SU-DHL-6 (cell line): ENCODE data around the gene COL23A1.

ENCODE experiments used
- H2AFZ ChIP-seq: fragments of 200-600 bp; sonication (generic); 2 replicates; pipeline ENCODE4 v1.6.1; 2014; ENCODE audit warnings: low read depth, mild to moderate bottlenecking, moderate library complexity, mixed read lengths, antibody characterized with exemption, low read length; ENCODE audit not compliant: severe bottlenecking
- H3F3A ChIP-seq: fragments of 200-600 bp; shearing (Covaris generic); 2 replicates; pipeline ENCODE4 v1.6.0; 2016; ENCODE audit warnings: antibody characterized with exemption, mild to moderate bottlenecking; ENCODE audit not compliant: insufficient read depth
- H3K27ac ChIP-seq: fragments of 200-600 bp; sonication (generic); 2 replicates; pipeline ENCODE4 v1.5.1; 2016; ENCODE audit warnings: low read depth, mild to moderate bottlenecking, low read length, moderate library complexity, mixed read lengths
- H3K27me3 ChIP-seq: fragments of 200-600 bp; sonication (generic), shearing (Covaris generic); 2 replicates; pipeline ENCODE4 v1.6.0; 2014; ENCODE audit warnings: mild to moderate bottlenecking, low read length
- H3K36me3 ChIP-seq: fragments of 200-600 bp; sonication (generic); 2 replicates; pipeline ENCODE4 v1.6.1; 2014; ENCODE audit warnings: mild to moderate bottlenecking, low read length, mixed read lengths
- H3K4me2 ChIP-seq: fragments of 300-600, 200-600 bp; shearing (Covaris generic), sonication (generic); 2 replicates; pipeline ENCODE4 v1.6.0; 2014; ENCODE audit warnings: low read length, low read depth, mild to moderate bottlenecking; ENCODE audit not compliant: poor library complexity, severe bottlenecking
- H3K4me3 ChIP-seq: fragments of 200-600 bp; sonication (generic); 2 replicates; pipeline ENCODE4 v1.5.1; 2014; ENCODE audit warnings: antibody characterized with exemption, low read length, mild to moderate bottlenecking, mixed read lengths; ENCODE audit not compliant: insufficient read depth, poor library complexity, severe bottlenecking
- H3K79me2 ChIP-seq: fragments of 200-600 bp; sonication (generic); 2 replicates; pipeline ENCODE4 v1.6.1; 2014; ENCODE audit warnings: mild to moderate bottlenecking, low read length, moderate library complexity; ENCODE audit not compliant: insufficient read depth
- H3K9ac ChIP-seq: fragments of 200-600 bp; sonication (generic); 2 replicates; pipeline ENCODE4 v1.7.0; 2014; ENCODE audit warnings: mild to moderate bottlenecking, low read length
- H3K9me2 ChIP-seq: fragments of 200-600 bp; sonication (generic); replicated peaks from 2 replicates; pipeline ENCODE4 v1.6.1; 2014; ENCODE audit warnings: low read length; ENCODE audit not compliant: insufficient read depth
- H3K9me3 ChIP-seq: fragments of 200-600 bp; sonication (generic); 2 replicates; pipeline ENCODE4 v1.6.1; 2014; ENCODE audit warnings: low read length, mixed read lengths; ENCODE audit not compliant: insufficient read depth
- H4K20me1 ChIP-seq: fragments of 200-600 bp; sonication (generic); 2 replicates; pipeline ENCODE4 v1.6.1; 2014; ENCODE audit warnings: low read depth, mild to moderate bottlenecking, antibody characterized with exemption, low read length, moderate library complexity, mixed read lengths
- EZH2phosphoT487 ChIP-seq: fragments of 200-600 bp; sonication (generic), shearing (Covaris generic); conservative IDR thresholded peaks from 2 replicates; pipeline ENCODE4 v1.6.1; 2018; ENCODE audit warnings: mild to moderate bottlenecking, antibody characterized with exemption, low read length, moderate library complexity, mixed read lengths
- TF ChIP-seq, protein P1 (sequence below): fragments of 200-600 bp; sonication (generic); IDR thresholded peaks from one replicate; pipeline ENCODE4 v1.5.1; 2017; ENCODE audit warnings: antibody characterized with exemption, mild to moderate bottlenecking, low read length, moderate library complexity; ENCODE audit not compliant: insufficient read depth, poor library complexity, severe bottlenecking

Gene COL23A1

GRCh38 chr5:178218827-178219226, 371.4 kb downstream of the COL23A1 start:
- H3K9me3 ChIP-seq: no peaks in the 10 kb centered on the region
- no peaks in the 10 kb centered on the region for H3K27me3 ChIP-seq
- H3K4me3 ChIP-seq: no peak overlapping the region
- TF ChIP-seq EZH2phosphoT487: no peak
- TF ChIP-seq, protein P1, sequence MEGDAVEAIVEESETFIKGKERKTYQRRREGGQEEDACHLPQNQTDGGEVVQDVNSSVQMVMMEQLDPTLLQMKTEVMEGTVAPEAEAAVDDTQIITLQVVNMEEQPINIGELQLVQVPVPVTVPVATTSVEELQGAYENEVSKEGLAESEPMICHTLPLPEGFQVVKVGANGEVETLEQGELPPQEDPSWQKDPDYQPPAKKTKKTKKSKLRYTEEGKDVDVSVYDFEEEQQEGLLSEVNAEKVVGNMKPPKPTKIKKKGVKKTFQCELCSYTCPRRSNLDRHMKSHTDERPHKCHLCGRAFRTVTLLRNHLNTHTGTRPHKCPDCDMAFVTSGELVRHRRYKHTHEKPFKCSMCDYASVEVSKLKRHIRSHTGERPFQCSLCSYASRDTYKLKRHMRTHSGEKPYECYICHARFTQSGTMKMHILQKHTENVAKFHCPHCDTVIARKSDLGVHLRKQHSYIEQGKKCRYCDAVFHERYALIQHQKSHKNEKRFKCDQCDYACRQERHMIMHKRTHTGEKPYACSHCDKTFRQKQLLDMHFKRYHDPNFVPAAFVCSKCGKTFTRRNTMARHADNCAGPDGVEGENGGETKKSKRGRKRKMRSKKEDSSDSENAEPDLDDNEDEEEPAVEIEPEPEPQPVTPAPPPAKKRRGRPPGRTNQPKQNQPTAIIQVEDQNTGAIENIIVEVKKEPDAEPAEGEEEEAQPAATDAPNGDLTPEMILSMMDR: no peak
- no peak overlapping the region for H3K4me2 ChIP-seq
- no peaks in the 10 kb centered on the region for H3K9me2 ChIP-seq
- H3F3A ChIP-seq: peaks cover 39% of the 10 kb centered on the region
- H2AFZ ChIP-seq: no peak overlapping the region
- H3K9ac ChIP-seq: no peak overlapping the region
- H3K27ac ChIP-seq: no peak overlapping the region
- H3K36me3 ChIP-seq: peaks cover 11% of the 10 kb centered on the region
- no peaks in the 10 kb centered on the region for H4K20me1 ChIP-seq
- H3K79me2 ChIP-seq: no peaks in the 10 kb centered on the region

- Histone ChIP-seq H3F3A (peaks cover 45% of the 10 kb centered on the region), H3K79me2 (no peaks in the 10 kb centered on the region), H3K4me2 (no peak overlapping the region), H2AFZ (no peak overlapping the region), H3K27me3 (no peaks in the 10 kb centered on the region), H3K27ac (no peak overlapping the region), H3K9me2 (no peaks in the 10 kb centered on the region), H4K20me1 (no peaks in the 10 kb centered on the region), H3K36me3 (peaks cover 11% of the 10 kb centered on the region), H3K4me3 (no peak overlapping the region), H3K9me3 (no peaks in the 10 kb centered on the region), H3K9ac (no peak overlapping the region)
- TF ChIP-seq, protein P1: no peak
- TF ChIP-seq EZH2phosphoT487: no peak
These were observed 371.9 kb downstream of the COL23A1 start for GRCh38 chr5:178218237-178218776.

DNA sequence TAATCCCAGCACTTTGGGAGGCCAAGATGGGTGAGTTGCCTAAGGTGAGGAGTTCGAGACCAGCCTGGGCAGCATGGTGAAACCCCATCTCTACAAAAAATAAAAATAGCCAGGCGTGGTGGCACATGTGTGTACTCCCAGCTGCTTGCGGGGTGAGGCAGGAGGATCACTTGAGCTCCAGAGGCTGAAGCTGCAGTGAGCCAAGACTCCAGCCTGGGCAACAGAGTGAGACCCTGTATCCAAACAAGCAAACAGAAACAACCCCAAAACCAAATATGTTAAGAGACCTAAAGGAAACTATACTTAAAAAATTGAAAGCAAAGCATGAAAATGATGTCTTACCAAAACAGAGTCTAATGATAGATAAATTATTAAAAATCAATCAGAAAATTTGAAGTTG, 373.4 kb downstream of the COL23A1 start:
- H3K9me3 ChIP-seq: no peaks in the 10 kb centered on the region
- no peak overlapping the region for H3K4me3 ChIP-seq
- H2AFZ ChIP-seq: no peak overlapping the region
- TF ChIP-seq, protein P1: no peak
- no peak for TF ChIP-seq EZH2phosphoT487
- H3K79me2 ChIP-seq: no peaks in the 10 kb centered on the region
- no peak overlapping the region; the same call in 1 of the 2 replicates for H3K27ac ChIP-seq
- no peaks in the 10 kb centered on the region for H3K9me2 ChIP-seq
- no peaks in the 10 kb centered on the region for H3K27me3 ChIP-seq
- H3K4me2 ChIP-seq: no peak overlapping the region
- peaks cover 60% of the 10 kb centered on the region for H3F3A ChIP-seq
- H3K9ac ChIP-seq: no peak overlapping the region
- no peaks in the 10 kb centered on the region; the same call in 1 of the 2 replicates for H4K20me1 ChIP-seq
- peaks cover 12% of the 10 kb centered on the region for H3K36me3 ChIP-seq
